Measurements from ENCODE around the gene NLRP3. TPM values are rescaled to one million over a fixed set of nuclear protein-coding genes. Genes with fewer than 3 reads are reported as not detected.
A peak's percentile ranks its signal among the peaks of the same experiment; 100 is the strongest.

NLRP3 gene
- total and polyA plus RNA-seq, 2 experiments from 2014 or later = 0.13 TPM; not detected in 1

DNA sequence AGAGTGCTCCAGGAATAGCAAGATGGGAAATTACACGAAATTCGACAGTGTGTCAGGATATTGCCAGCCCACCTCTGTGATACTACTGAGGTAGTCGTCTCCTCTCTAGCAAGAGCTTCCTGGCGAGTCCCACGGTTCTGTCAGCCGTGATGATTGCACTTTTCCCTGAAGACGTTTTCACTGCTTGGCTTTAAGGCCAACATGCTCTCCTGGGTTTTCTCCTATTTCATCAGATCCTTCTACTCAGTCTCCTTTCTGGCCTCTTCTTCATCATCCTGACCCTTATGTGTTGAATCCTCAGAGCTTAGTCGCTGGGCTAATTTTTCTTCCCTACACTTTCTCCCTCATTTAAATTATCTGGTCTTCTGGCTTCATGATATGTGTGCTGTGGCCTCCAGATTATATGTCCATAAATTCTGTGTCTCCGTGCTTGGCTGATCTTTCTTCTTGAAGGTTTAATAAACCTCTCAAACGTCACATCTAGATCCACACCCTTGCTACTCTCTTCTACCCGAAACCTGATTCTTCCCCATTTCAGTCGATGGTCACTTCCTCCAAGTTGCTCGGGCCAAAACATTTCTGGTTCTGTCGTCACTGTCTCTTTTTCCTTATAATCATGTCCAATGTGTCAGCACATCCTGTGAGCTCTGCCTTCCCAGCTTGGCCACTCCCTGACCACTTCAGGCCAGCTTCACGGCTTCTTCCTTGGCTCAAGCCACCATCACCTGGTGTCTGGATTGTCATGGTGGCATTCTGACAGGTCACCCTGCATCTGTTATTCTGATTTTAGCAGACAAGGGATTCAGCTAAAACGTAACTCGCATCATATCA is 29.8 kb downstream of the NLRP3 start:
- no peak for DNase-seq (ENCODE audit: low spot score)
- Histone ChIP-seq H3K9me2 (replicated peaks; ENCODE audit: insufficient read depth) (no peaks in the 10 kb centered on the region), H3K36me3 (replicated peaks; ENCODE audit: insufficient read depth, low read depth) (no peaks in the 10 kb centered on the region), H3K27me3 (no peaks in the 10 kb centered on the region), H3K9me3 (ENCODE audit: low read depth) (no peaks in the 10 kb centered on the region), H3K27ac (no peak overlapping the region), H3K4me3 (no peak overlapping the region), H3K79me2 (no peaks in the 10 kb centered on the region), H3K4me1 (ENCODE audit: insufficient read depth) (no peaks in the 10 kb centered on the region), H4K20me1 (ENCODE audit: insufficient read depth, poor library complexity, severe bottlenecking) (no peaks in the 10 kb centered on the region), H3K4me2 (no peak overlapping the region), H2AFZ (no peak overlapping the region)
- TF ChIP-seq, protein P1, sequence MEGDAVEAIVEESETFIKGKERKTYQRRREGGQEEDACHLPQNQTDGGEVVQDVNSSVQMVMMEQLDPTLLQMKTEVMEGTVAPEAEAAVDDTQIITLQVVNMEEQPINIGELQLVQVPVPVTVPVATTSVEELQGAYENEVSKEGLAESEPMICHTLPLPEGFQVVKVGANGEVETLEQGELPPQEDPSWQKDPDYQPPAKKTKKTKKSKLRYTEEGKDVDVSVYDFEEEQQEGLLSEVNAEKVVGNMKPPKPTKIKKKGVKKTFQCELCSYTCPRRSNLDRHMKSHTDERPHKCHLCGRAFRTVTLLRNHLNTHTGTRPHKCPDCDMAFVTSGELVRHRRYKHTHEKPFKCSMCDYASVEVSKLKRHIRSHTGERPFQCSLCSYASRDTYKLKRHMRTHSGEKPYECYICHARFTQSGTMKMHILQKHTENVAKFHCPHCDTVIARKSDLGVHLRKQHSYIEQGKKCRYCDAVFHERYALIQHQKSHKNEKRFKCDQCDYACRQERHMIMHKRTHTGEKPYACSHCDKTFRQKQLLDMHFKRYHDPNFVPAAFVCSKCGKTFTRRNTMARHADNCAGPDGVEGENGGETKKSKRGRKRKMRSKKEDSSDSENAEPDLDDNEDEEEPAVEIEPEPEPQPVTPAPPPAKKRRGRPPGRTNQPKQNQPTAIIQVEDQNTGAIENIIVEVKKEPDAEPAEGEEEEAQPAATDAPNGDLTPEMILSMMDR (IDR thresholded peaks at IDR 0.05; ENCODE audit: poor library complexity) = no peak
- TF ChIP-seq EZH2phosphoT487 (IDR thresholded peaks at IDR 0.05; ENCODE audit: low read depth, severe bottlenecking, unreplicated experiment) (no peak), EZH2 (IDR thresholded peaks at IDR 0.05; ENCODE audit: borderline replicate concordance) (no peak)
- WGBS (ENCODE audit: low lambda C conversion rate, missing lambda C conversion rate) = 83% methylated on average over 17 of the region's 17 CpGs

DNA sequence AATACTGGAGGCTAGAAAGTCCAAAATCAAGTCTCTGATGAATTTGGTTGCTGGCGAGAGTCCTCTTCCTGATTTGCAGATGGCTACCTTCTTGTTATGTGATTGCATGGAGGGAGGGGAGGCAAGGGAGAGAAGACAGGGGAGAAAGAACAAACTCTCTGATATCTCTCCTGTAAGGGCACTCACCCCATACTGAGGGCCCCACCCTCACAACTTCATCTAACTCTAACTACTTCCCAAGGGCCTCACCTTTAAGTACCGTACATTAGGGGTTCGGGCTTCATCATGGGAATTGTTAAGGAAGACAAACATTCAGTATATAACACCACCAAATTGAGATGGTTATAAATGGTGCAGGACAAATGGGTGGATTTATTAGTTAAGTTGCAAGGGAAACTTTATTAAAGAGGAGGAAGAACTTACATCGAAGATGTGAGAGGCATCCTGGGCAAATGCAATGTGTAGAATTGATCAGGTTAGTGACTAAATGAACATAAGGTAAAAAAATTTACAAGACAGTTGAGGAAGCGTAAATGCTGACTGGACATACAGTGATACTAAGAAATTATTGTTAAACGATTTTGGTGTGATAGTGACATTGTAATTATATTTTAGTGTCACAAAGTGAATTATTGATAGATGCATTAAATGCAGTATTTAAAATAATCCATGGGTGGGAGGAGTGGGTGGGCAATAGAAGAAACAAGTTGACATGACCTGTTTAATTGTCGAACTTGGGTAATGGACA is 31.4 kb downstream of the NLRP3 start:
- no peaks in the 10 kb centered on the region for H3K27me3 ChIP-seq
- peak overlapping the region; percentile 78 for H3K4me2 ChIP-seq
- no peaks in the 10 kb centered on the region for H3K79me2 ChIP-seq
- H3K4me3 ChIP-seq = peak overlapping the region; percentile 40
- TF ChIP-seq, protein P1 (IDR thresholded peaks at IDR 0.05; ENCODE audit: poor library complexity) = no peak
- no peaks in the 10 kb centered on the region for H3K9me3 ChIP-seq (ENCODE audit: low read depth)
- 88% methylated on average over 7 of the region's 7 CpGs for whole genome bisulfite sequencing (ENCODE audit: low lambda C conversion rate, missing lambda C conversion rate)
- H4K20me1 ChIP-seq (ENCODE audit: insufficient read depth, poor library complexity, severe bottlenecking) = no peaks in the 10 kb centered on the region
- no peak for DNase-seq (ENCODE audit: low spot score)
- no peak overlapping the region for H3K27ac ChIP-seq
- peak overlapping the region; percentile 84 for H2AFZ ChIP-seq
- no peaks in the 10 kb centered on the region for H3K36me3 ChIP-seq (replicated peaks; ENCODE audit: insufficient read depth, low read depth)
- H3K4me1 ChIP-seq (ENCODE audit: insufficient read depth) = no peaks in the 10 kb centered on the region
- H3K9me2 ChIP-seq (replicated peaks; ENCODE audit: insufficient read depth) = no peaks in the 10 kb centered on the region

DNA sequence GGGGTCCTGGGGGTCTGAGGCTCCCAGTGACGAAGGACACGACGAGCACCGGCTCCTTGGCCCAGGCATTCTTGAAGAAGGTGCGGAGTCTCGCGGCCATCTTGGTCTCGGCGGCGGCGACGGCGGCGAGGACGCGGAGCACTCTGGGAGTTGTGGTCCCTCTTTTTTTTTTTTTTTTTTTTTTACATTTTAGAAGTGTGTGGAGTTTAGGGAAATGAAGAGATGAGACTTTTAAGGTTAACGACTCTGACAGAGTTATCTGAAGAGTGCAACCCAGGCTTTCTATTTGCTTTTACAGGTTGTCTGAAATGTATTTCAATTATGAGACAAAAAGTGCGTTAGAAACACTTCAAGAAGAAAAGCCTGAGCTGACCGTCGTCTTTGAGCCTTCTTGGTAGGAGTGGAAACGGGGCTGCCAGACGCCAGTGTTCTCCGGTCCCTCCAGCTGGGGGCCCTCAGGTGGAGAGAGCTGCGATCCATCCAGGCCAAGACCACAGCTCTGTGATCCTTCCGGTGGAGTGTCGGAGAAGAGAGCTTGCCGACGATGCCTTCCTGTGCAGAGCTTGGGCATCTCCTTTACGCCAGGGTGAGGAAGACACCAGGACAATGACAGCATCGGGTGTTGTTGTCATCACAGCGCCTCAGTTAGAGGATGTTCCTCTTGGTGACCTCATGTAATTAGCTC is 32.3 kb downstream of the NLRP3 start:
- Histone ChIP-seq H2AFZ (peak overlapping the region; percentile 84), H3K79me2 (no peaks in the 10 kb centered on the region), H3K36me3 (replicated peaks; ENCODE audit: insufficient read depth, low read depth) (no peaks in the 10 kb centered on the region), H3K27ac (peak overlapping the region; percentile 73), H3K9me3 (ENCODE audit: low read depth) (no peaks in the 10 kb centered on the region), H3K27me3 (no peaks in the 10 kb centered on the region), H3K9me2 (replicated peaks; ENCODE audit: insufficient read depth) (no peaks in the 10 kb centered on the region), H3K4me3 (peak overlapping the region; percentile 40), H3K4me1 (ENCODE audit: insufficient read depth) (no peaks in the 10 kb centered on the region), H4K20me1 (ENCODE audit: insufficient read depth, poor library complexity, severe bottlenecking) (no peaks in the 10 kb centered on the region), H3K4me2 (peak overlapping the region; percentile 78)
- peak; percentile 63 for DNase-seq (ENCODE audit: low spot score)
- WGBS (ENCODE audit: low lambda C conversion rate, missing lambda C conversion rate) = 38% methylated on average over 31 of the region's 31 CpGs
- TF ChIP-seq EZH2 (IDR thresholded peaks at IDR 0.05; ENCODE audit: borderline replicate concordance) (no peak), EZH2phosphoT487 (IDR thresholded peaks at IDR 0.05; ENCODE audit: low read depth, severe bottlenecking, unreplicated experiment) (no peak)
- TF ChIP-seq, protein P1 (IDR thresholded peaks at IDR 0.05; ENCODE audit: poor library complexity) = no peak
